Psoas muscle (tissue), 8 donors: Measurements from ENCODE around the gene NAT10. TPM values are rescaled to one million over a fixed set of nuclear protein-coding genes. Genes with fewer than 3 reads are reported as not detected.
A peak's percentile ranks its signal among the peaks of the same experiment; 100 is the strongest.

Experiments
- ATAC-seq, 4 donors: fragments of 200-7000 bp; cut with Tn5 transposase; one replicate each; pipeline ENCODE4 v1.9.1; 2020; ENCODE audit warnings: moderate library complexity in 3 of 4, mild to moderate bottlenecking in 2 of 4
- DNase-seq, 2 donors: peaks; one replicate each; pipeline ENCODE4 v3.0.0-alpha.2; 2020
- H3K27ac ChIP-seq: fragments of 200-600 bp; one replicate; pipeline ENCODE4 v1.8.0; 2022
- H3K27me3 ChIP-seq, 3 donors: fragments of 200-600 bp in 1 of 3; one replicate each; pipeline versions ENCODE4 v1.6.1 to v1.8.0; 2013 to 2022; ENCODE audit warnings: low read length in 2 of 3, mild to moderate bottlenecking in 2 of 3, moderate library complexity in 1 of 3; ENCODE audit not compliant: insufficient read depth in 3 of 3
- H3K36me3 ChIP-seq, 2 donors: fragments of 200-600 bp in 1 of 2; one replicate each; pipeline versions ENCODE4 v1.6.1 to v1.8.0; 2013 to 2022; ENCODE audit warnings: low read depth in 1 of 2, mild to moderate bottlenecking in 1 of 2, moderate library complexity in 1 of 2; ENCODE audit not compliant: insufficient read depth in 1 of 2
- H3K4me1 ChIP-seq: fragments of 200-600 bp; one replicate; pipeline ENCODE4 v1.8.0; 2022
- H3K4me3 ChIP-seq: fragments of 200-600 bp; one replicate; pipeline ENCODE4 v1.8.0; 2022; ENCODE audit warnings: mild to moderate bottlenecking
- H3K9me3 ChIP-seq: fragments of 200-600 bp; one replicate; pipeline ENCODE4 v1.8.0; 2022
- CTCF ChIP-seq: fragments of 200-600 bp; IDR thresholded peaks from one replicate; pipeline ENCODE4 v1.8.0; 2022; ENCODE audit warnings: antibody characterized with exemption
- WGBS, 3 donors: extraction: QIAGEN DNeasy Blood & Tissue Kit; methylation state at CpG; one replicate each; pipeline versions ENCODE4 v1.1.6 to v1.1.7; 2013; 5-methylcytosine and 5-hydroxymethylcytosine counted together
- intact Hi-C, 2 donors: fragments of 100-400 bp; cut with DNase I; formaldehyde crosslinking; loops; one replicate each; pipeline versions ENCODE4 v1.11.0 to v1.14.2; 2022
- polyA plus RNA-seq, 3 donors: library from polyadenylated mRNA; stranded (reverse); fragments of 200-250 nt; gene quantifications; one replicate each; pipeline ENCODE4 v1.2.3, GENCODE V29; 2013
- total RNA-seq, 4 donors: library from RNA; stranded (reverse); fragmentation: NEBNext Ultra II Directional in 2 of 4; extraction: Animal tissue kit (Norgen Biotek cat#: 25700) in 2 of 4; gene quantifications; one replicate each; pipeline versions ENCODE4 v1.2.1 to v1.2.4, GENCODE V29; 2021 to 2023
- donor health status: healthy with polysubstance abuse.
- donor health status: DM: no; HTN: no; CAD: no; lungs with moderate emphysema.
- donor health status: Bipolar disorder and iron deficiency.
- donor health status: healthy.
- donor health status: DM: yes; HTN: yes; CAD: no.
- donor health status: DM: no; HTN: no; CAD: no.
- donor health status: DM: no; HTN: no; CAD: no.
- donor health status: DM: yes; HTN: yes; CAD: no.

The NAT10 gene
- total and polyA plus RNA-seq, 7 donors: 21.0 to 51.5 (median 29.1) TPM

- peak in 1 of 2 donors; percentile 6 for DNase-seq
- H3K9me3 ChIP-seq: no peaks in the 10 kb centered on the region
- H3K27ac ChIP-seq: no peak overlapping the region
- 91 to 93% (median 93%) methylated on average over 7 of the region's 7 CpGs for WGBS, 3 donors
- H3K36me3 ChIP-seq: peaks cover 0 to 69% of the 10 kb centered on the region in 2 donors
- TF ChIP-seq CTCF: no peak
- no peak overlapping the region for H3K4me3 ChIP-seq
- H3K27me3 ChIP-seq: no peaks in the 10 kb centered on the region
- intact Hi-C loops: loop anchor here in 1 of 2 donors (5.0 kb wide), 1 partner anchor 329 kb away; no protein-coding TSS in a partner anchor
- H3K4me1 ChIP-seq: no peaks in the 10 kb centered on the region
- no peak for ATAC-seq
These were observed 57.4 kb downstream of the NAT10 start for GRCh38 chr11:34162856-34163255.

GRCh38 chr11:34165121-34165520 lies 59.7 kb downstream of the NAT10 start:
- ATAC-seq (no peak), DNase-seq (peak in 1 of 2 donors; percentile 46)
- Histone ChIP-seq H3K27ac (no peak overlapping the region), H3K36me3 (peaks cover 0 to 61% of the 10 kb centered on the region in 2 donors), H3K4me1 (peaks cover 9% of the 10 kb centered on the region), H3K9me3 (no peaks in the 10 kb centered on the region), H3K4me3 (no peak overlapping the region), H3K27me3 (no peaks in the 10 kb centered on the region)
- intact Hi-C loops: no loop called here
- TF ChIP-seq CTCF: no peak
- WGBS, 3 donors: 86 to 88% (median 86%) methylated on average over 13 of the region's 13 CpGs

- ATAC-seq (no peak), DNase-seq (peak; percentile 39)
- Histone ChIP-seq H3K27me3 (no peaks in the 10 kb centered on the region), H3K9me3 (no peaks in the 10 kb centered on the region), H3K4me1 (peaks cover 9% of the 10 kb centered on the region), H3K36me3 (peaks cover 0 to 64% of the 10 kb centered on the region in 2 donors), H3K27ac (no peak overlapping the region), H3K4me3 (no peak overlapping the region)
- TF ChIP-seq CTCF: no peak
- 70 to 81% (median 72%) methylated on average over 12 of the region's 12 CpGs for WGBS, 3 donors
- intact Hi-C loops: no loop called here
These were observed 60.5 kb downstream of the NAT10 start for GRCh38 chr11:34165786-34166555.

GRCh38 chr11:34166806-34167740 lies 61.6 kb downstream of the NAT10 start:
- H3K27me3 ChIP-seq: no peaks in the 10 kb centered on the region
- ATAC-seq: no peak
- intact Hi-C loops: no loop called here

More at GRCh38 chr11:34166806-34167740, 61.6 kb downstream of the NAT10 start:
- peaks cover 9% of the 10 kb centered on the region for H3K4me1 ChIP-seq
- H3K27ac ChIP-seq: no peak overlapping the region
- H3K36me3 ChIP-seq: peaks cover 0 to 60% of the 10 kb centered on the region in 2 donors
- TF ChIP-seq CTCF: no peak
- WGBS, 3 donors: 95 to 98% (median 97%) methylated on average over 16 of the region's 16 CpGs
- DNase-seq: peak in 1 of 2 donors; percentile 14
- no peaks in the 10 kb centered on the region for H3K9me3 ChIP-seq
- no peak overlapping the region for H3K4me3 ChIP-seq
